Endometrium (tissue), 2 donors: ENCODE data around the gene CFAP68.

Source experiments
- FAIRE-seq: peaks from 2 replicates; lab custom pipeline; 2012; peaks lifted over from hg19 to GRCh38; lab: Jason Lieb, UNC
- donor health status: control.
- donor health status: control.

The CFAP68 gene

DNA sequence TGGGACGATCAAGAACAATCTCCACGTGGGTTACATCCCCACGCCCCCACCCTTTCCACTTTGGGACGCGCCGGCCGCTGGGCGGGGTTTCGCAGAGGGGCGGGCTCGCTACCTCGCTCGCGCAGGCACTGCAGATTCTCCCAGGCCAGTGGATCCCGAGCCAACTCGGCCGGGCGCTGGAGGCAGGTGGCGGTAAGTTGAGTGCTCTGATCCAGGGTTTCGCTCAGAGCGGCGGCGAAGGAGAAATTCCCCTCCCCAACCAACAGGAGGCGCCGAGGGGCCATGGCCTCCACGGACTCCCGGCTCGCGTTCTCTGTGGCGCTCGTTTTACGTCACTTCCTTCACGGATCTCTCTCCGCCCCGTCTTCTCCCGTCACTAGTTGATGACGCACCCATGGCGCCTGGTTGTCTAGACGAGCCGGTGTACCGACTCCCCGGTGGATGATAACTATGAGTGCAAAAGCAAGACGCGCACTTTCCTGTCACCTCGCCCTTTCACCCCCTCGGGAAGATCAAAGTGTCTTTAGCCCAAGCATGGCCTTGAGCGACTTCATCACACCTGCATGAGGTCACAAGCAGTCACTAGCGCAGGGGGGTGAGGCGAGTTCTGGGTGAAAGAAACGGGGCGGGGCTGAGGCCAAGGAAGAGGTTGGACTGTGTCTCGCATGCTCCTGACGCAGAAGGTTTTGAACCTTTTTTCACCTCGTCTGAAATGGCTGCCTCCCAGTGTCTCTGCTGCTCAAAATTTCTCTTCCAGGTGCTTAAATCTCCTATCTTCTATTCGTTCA is at the start of gene CFAP68, which contains the start of gene FDXACB1:
CFAP68 (plus strand) TSS at position 693 of the 788 bp plus-strand sequence; CDS start at position 713, 20 bp downstream.
FDXACB1 (minus strand) TSS at position 317 of the 788 bp plus-strand sequence; CDS start at position 284, 33 bp downstream.
- peak; percentile 89 for FAIRE-seq

DNA sequence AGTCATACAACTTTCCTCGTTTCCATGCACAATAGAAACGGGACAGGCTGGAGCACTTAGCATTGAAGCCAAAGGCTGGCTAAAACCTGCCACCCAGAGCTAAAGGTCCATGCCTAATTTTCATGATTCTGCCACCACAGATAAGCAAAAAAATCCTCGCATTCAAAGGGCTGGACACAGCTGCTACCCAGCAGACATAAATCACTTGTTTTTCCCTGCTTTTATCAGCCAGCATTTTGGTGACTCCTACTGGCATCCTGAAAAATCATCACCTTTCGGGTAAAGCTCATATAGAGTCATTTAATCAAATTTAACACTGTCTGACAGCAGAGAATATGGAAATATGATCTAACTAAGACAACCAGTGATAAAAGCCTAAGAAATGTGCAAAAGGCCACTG is 45.8 kb upstream of the CFAP68 start:
- no peak for FAIRE-seq

DNA sequence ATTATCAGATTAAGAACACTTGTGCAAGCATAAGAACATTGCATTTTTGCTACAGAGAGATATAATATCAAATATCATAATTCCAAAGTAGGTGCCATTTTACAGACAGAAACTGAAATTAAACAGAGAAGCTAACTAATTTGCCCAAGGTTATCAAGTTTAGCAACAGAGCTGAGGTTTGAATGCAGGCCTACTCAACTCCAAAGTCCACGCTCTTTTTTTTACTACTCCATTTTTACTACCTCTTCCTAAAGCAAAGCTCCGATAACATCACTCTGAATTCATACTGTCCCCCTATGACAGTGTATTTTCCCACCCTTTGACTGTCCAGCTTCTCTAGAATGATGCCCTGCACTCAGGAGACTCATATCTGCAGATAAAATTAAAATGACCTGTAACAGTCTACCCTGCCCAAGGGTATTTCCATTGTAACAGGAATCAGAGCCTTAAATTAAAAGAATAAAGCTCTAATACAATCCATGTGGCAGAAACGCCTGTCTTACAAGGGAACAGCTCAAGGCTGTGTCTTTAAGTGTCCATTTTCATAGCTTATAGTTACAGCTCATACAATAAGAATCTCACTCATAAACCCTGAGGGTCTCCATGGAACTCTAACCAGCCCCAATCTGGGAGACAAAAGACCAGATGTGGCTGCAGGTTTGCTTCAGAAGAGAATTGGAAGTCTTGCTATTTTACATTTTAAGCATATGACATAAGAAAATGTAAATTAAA is 44.7 kb upstream of the CFAP68 start:
- no peak for FAIRE-seq

- FAIRE-seq, result no peak
These were observed 43.7 kb upstream of the CFAP68 start for GRCh38 chr11:111835665-111836064.

DNA sequence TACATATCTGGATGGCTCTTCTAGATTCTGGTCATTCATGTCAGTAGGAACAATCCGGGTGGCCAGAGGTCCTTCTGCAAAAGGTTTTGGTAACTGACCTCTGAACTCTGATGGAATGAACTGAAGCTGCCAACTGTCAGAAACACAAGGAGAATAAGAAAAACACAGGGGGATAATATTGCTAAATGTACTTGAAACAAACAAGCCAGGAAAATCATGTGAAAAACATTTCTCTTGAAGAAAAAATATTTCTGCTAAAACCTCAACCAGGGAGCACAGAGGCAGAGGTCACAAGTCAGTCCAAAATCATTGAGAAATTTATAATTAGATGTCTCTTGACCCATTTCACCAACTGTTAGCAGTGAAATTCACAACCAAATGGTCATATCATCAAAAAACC is 43.2 kb upstream of the CFAP68 start:
- no peak for FAIRE-seq

DNA sequence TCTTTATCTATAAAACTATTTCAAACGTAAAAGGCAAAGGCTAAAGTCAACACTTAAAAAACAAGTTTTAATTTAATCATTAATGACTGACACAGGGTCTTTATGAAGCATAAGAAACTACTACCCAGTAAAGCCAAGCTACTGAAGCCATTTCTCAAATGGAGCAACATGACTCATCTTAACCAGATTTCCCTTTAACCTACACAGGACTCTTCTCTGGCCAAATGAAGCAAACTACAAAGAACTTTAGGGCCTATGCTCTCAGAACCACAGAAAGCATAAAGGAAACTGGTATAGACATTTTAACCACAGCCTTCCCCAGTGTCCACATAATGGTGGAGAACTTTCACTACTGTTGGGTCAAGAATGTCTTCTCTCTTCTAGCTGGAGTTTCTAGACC is 42.6 kb upstream of the CFAP68 start:
- no peak for FAIRE-seq

- FAIRE-seq, result no peak
These were observed 41.9 kb upstream of the CFAP68 start for GRCh38 chr11:111837366-111837891.

DNA sequence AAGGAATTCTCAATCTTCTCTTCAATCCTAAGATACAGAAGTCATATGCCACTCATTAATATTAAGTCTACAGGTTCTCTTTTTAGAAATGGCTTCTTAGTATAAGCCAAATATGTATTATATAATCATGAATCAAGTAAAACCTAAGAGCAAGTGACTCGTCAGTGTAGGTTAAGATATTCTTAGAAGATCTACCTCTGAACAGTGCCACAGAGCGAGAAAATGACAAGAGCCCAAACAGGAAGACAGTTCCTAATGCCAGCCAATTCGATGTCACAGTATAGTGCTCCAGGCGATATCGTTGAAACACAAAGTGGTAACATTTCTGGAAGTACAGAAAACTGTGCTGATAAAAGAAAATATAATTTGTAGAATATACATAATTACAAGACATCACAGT is 41.3 kb upstream of the CFAP68 start:
- no peak for FAIRE-seq

- FAIRE-seq, result no peak
These were observed 39.2 kb upstream of the CFAP68 start for GRCh38 chr11:111840143-111840542.

DNA sequence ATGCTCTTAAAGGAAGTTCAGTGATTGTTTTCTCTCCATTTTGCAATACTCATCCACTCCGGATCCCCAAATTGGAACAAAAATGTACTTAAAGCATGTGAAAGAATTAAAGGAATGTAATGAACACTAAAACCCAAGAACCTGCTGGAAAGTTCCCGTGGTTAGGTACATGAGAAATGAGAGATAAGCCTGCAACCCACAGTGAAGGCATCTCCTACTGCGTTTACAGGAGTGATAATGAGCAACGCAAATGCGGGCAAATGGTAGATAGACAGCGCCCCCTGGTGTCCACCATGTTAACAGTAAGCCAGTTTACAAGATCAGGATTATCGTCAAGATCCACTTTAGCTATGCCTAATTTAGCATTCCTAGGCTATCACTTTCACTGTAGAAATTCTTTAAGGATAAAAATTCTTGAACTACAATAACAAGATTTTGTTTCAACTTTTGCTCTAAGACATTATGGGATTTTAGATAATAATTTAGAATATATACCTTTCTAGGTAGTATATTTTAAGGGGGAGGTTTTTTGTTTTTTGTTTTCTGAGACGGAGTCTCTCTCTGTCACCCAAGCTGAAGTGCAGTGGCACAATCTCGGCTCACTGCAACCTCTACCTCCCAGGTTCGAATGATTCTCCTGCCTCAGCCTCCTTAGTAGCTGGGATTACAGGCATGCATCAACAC is 37.8 kb upstream of the CFAP68 start:
- peak; percentile 84 for FAIRE-seq

DNA sequence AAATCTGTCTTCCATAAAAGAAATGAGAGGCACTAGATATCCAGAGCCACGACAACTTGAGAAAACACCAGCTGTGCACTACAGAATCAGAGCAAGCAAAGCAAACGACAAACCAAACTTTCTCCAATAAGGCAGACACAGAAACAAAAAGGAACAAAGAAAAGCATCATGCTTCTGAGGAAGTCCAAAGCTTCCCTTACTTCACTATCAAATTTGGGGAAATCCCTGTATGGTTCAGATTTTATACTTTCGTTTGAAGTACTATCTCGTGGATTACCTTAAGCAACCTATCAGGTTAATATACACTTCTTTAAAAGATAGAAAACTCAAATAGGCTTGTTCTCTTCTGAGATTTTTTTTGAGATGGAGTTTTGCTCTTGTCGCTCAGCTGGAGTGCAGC is 35.7 kb upstream of the CFAP68 start:
- FAIRE-seq, result no peak

GRCh38 chr11:111845276-111846028 is 33.9 kb upstream of the CFAP68 start:
- no peak for FAIRE-seq

DNA sequence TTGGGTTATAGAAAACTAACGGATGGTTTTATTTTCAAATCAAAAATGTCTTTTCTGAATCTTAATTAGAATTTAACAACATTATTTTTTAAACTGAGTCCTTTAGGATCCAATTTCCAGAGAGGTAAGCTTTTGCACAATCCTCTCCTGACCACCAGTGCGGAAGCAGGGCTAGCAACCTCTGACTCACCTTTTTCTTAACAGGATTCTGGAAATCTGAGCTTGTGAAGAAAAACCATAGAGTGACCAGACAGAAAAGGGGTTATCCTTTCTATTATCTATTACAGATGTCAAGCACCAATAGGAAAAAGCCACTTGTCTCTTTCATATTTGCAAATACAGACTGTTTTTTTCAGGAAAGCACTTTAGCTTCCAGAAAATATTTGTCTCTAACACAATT is 33.3 kb upstream of the CFAP68 start:
- no peak for FAIRE-seq

GRCh38 chr11:111846636-111847035 is 32.7 kb upstream of the CFAP68 start:
- no peak for FAIRE-seq

DNA sequence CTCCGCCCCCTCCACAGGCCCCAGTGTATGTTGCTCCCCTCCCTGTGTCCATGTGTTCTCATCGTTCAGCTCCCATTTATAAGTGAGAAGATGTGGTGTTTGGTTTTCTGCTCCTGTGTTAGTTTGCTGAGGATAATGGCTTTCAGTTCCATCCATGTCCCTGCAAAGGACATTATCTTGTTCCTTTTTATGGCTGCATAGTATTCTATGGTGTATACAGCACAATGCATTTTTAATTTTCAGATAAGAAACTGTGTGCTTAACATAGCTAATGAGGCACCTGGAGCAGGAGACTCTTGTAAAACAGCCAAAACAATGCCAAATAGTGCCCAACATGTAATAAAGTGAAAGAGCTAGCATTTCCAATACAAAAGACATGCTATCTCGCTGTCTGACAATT is 29.7 kb upstream of the CFAP68 start:
- FAIRE-seq, result no peak

DNA sequence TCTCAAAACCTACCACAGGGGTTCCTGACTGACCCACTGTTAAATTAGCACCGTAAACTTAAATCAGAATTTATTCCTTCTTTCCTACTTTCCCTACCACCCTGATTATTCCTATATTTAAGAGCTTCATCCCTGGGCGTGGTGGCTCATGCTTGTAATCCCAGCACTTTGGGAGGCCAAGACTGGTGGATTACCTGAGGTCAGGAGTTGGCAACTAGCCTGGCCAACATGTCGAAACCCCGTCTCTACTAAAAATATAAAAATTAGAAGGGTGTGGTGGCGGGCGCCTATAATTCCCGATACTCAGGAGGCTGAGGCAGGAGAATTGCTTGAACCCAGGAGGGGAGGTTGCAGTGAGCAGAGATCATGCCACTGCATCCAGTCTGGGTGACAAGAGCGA is 28.3 kb upstream of the CFAP68 start:
- FAIRE-seq, result no peak

- peak; percentile 57 for FAIRE-seq
These were observed 27.7 kb upstream of the CFAP68 start for GRCh38 chr11:111851636-111852035.

- no peak for FAIRE-seq
These were observed 27.2 kb upstream of the CFAP68 start for GRCh38 chr11:111852103-111852502.

DNA sequence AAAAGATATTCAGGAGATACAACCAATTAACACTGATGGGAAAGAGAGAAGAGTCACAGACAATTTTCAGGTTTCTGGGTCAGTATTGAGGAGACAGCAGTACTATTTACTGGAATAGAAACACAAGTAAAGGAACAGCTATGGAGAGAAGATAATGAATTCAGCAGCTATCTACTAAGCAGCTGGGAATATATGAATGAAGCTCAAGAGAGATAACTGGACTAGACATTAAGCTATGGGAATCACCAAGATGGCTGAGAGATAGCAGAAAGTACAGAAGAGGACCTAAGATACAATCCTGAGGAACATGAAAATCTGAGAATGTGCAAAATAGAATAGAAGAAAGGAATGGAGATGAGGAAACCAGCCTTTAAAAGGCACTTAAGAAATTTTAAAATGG is 23.8 kb upstream of the CFAP68 start:
- no peak for FAIRE-seq

GRCh38 chr11:111860257-111860656 is 19.1 kb upstream of the CFAP68 start:
- no peak for FAIRE-seq

DNA sequence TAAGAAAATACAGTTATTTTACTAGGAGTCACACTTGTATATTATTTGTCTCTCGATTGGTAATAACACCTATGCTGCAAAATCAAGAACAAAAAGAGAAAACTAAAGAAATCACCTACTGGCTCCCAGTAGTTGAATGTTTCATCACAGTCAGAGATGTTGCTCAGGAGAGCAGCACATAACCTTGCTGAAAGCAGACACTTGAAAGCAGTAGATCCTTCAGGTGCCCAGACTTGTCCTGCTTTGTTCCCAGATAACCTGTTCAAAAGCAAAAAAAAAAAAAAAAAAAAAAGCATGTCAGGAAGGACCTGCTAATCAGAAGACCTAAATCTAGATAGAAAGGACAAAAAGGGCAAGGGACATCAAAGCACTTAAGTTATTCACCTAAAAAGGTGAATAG is 9.2 kb upstream of the CFAP68 start:
- FAIRE-seq, result no peak

DNA sequence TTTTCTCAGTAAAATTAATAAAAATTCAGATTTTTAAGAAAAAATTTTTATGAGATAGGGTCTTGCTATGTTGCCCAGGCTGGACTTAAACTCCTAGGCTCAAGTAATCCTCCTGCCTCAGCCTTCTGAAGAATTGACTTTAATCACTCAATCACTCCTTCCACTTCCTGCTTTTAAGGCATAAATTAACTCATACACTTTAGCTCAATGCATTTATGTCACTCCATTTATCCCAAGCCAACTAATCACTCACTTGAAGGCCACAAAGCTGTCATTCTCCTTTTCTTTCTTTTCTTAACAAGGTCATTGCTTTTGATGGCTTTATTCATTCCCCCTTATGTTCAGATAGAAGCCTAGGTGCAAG is 8.8 kb upstream of the CFAP68 start:
- no peak for FAIRE-seq
